ENCODE data around the gene PDIA6.
"Not testable (repeated sequence)": the region's sequence is repeated elsewhere in the genome, so short reads cannot be mapped to it uniquely, and the experiment has no call there.

The PDIA6 gene

GRCh38 chr2:10819714-10820314 lies 7.2 kb upstream of the PDIA6 start:
- no peak for DNase-seq (ENCODE audit: low read depth in 2 of 2)
- TF ChIP-seq, protein P1, sequence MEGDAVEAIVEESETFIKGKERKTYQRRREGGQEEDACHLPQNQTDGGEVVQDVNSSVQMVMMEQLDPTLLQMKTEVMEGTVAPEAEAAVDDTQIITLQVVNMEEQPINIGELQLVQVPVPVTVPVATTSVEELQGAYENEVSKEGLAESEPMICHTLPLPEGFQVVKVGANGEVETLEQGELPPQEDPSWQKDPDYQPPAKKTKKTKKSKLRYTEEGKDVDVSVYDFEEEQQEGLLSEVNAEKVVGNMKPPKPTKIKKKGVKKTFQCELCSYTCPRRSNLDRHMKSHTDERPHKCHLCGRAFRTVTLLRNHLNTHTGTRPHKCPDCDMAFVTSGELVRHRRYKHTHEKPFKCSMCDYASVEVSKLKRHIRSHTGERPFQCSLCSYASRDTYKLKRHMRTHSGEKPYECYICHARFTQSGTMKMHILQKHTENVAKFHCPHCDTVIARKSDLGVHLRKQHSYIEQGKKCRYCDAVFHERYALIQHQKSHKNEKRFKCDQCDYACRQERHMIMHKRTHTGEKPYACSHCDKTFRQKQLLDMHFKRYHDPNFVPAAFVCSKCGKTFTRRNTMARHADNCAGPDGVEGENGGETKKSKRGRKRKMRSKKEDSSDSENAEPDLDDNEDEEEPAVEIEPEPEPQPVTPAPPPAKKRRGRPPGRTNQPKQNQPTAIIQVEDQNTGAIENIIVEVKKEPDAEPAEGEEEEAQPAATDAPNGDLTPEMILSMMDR (IDR thresholded peaks at IDR 0.05; ENCODE audit: low read depth, low read length) = no peak
- no peak overlapping the region for H3K4me3 ChIP-seq (replicated peaks in 1 of 2; ENCODE audit: low read depth in 2 of 2, low read length in 2 of 2)

GRCh38 chr2:10818984-10819383 lies 6.4 kb upstream of the PDIA6 start:
- H3K4me3 ChIP-seq (replicated peaks in 1 of 2; ENCODE audit: low read depth in 2 of 2, low read length in 2 of 2) = no peak overlapping the region
- DNase-seq (ENCODE audit: low read depth in 2 of 2) = no peak
- TF ChIP-seq, protein P1 (IDR thresholded peaks at IDR 0.05; ENCODE audit: low read depth, low read length) = no peak

DNA sequence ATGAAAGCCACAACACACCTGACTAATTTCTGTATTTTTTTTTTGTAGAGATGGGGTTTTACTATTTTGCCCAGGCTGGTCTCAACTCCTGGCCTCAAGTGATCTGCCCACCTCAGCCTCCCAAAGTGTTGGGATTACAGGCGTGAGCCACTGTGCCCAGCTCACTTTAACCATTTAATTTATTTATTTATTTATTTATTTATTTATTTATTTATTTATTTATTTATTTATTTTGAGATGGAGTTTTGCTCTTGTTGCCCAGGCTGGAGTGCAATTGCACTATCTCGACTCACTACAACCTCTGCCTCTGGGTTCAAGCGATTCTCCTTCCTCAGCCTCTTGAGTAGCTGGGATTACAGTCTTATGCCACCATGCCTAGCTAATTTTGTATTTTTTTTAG lies 5.7 kb upstream of the PDIA6 start:
- DNase-seq (ENCODE audit: low read depth in 2 of 2); H3K4me3 ChIP-seq (replicated peaks in 1 of 2; ENCODE audit: low read depth in 2 of 2, low read length in 2 of 2): not testable (repeated sequence)

GRCh38 chr2:10817413-10817812 lies 4.8 kb upstream of the PDIA6 start:
- DNase-seq (ENCODE audit: low read depth in 2 of 2) = no peak
- no peak overlapping the region for H3K4me3 ChIP-seq (replicated peaks in 1 of 2; ENCODE audit: low read depth in 2 of 2, low read length in 2 of 2)
- TF ChIP-seq, protein P1 (IDR thresholded peaks at IDR 0.05; ENCODE audit: low read depth, low read length) = peak; percentile 9

DNA sequence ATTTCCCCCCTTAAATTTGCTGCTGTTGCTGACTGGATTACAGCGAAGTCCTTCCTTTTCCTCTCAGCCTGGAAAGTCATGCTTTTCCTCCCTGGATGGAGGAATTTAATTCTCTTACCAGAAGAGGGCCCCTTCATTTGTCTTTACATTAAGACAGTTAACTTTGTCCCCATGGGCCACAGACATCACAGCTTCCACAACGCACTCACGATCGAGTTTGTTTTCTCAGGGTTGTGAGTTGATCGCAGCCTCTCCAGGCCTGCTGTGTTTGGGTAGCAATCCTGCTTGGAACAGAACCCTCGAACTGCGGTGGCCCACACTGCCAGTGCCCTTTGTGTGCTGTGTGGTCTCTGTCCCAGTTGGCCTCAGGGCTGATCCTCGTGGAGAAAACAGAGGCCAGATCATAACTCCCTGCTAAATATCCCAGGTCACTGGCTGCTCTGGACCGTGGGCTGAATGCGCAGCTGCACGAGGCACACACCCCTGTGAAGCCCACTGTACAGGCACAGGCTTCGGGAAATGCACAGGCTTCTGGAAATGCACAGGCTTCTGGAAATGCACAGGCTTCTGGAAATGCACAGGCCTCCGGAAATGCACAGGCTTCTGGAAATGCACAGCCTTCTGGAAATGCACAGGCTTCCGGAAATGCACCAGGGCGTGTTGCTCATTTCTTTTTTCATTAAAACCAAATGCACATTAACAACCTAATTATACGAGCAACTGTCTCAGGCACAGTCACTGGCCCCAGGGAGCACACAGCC lies 2.2 kb upstream of the PDIA6 start:
- no peak overlapping the region for H3K4me3 ChIP-seq (replicated peaks in 1 of 2; ENCODE audit: low read depth in 2 of 2, low read length in 2 of 2)
- TF ChIP-seq, protein P1 (IDR thresholded peaks at IDR 0.05; ENCODE audit: low read depth, low read length) = no peak
- no peak for DNase-seq (ENCODE audit: low read depth in 2 of 2)

DNA sequence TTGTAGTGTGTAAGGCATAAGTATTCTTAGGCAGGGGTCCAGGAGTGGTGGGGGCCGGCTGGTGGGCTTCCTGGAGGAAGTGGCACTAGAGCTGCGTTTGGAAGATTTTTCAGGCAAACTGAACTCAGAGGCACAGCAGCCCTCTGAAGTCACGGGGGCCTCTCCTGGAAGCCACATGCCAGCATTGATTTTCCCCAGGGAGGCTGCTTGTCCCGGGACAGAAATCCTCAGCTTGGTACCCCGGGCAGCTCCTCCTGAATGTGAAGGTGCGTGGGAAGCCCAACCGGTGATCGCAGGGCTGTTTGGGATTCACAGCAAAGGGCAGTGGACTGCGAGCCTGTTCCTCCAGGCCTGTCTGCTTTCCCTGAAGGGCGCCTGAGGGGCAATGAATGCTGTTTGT lies 1.6 kb upstream of the PDIA6 start:
- no peak overlapping the region for H3K4me3 ChIP-seq (replicated peaks in 1 of 2; ENCODE audit: low read depth in 2 of 2, low read length in 2 of 2)
- TF ChIP-seq, protein P1 (IDR thresholded peaks at IDR 0.05; ENCODE audit: low read depth, low read length) = no peak
- DNase-seq (ENCODE audit: low read depth in 2 of 2) = no peak

GRCh38 chr2:10813163-10814138 lies 866 bp upstream of the PDIA6 start:
- not testable (repeated sequence) for DNase-seq (ENCODE audit: low read depth in 2 of 2)
- peak overlapping the region; percentile 54 for H3K4me3 ChIP-seq (replicated peaks in 1 of 2; ENCODE audit: low read depth in 2 of 2, low read length in 2 of 2)

All from cardiac fibroblast (primary cell).